A549 (cell line): ENCODE results near the gene LMF2. TPM values are rescaled to one million over a fixed set of nuclear protein-coding genes. Genes with fewer than 3 reads are reported as not detected.

Experiments used
- ATAC-seq, 2 experiments: fragments of 200-7000 bp in 1 of 2; fragments of >200 bp in 1 of 2; cut with Nextera tagmentation in 1 of 2; cut with Tn5 transposase in 1 of 2; 3 replicates each; pipeline versions ENCODE4 v1.8.0 to v1.9.1; 2018 to 2020; ENCODE audit warnings: mild to moderate bottlenecking in 1 of 2, moderate library complexity in 1 of 2
- CTCF ChIA-PET: fragments of 300-600 bp; sonication (Branson Sonifier 250); formaldehyde crosslinking; extraction: SDS; loops from one replicate; lab custom pipeline; 2021; ENCODE audit warnings: antibody characterized with exemption, inconsistent platforms; lab: Yijun Ruan, JAX
- POLR2A ChIA-PET: fragments of 350-600 bp; formaldehyde crosslinking; extraction: SDS; loops from one replicate; lab custom pipeline; 2021; ENCODE audit warnings: antibody characterized with exemption, inconsistent platforms; lab: Yijun Ruan, JAX
- DNase-seq, 2 experiments: peaks; one replicate each; pipeline versions ENCODE4 v3.0.0 to v3.0.0-alpha.2; 2011 to 2016; ENCODE audit warnings: low read depth in 1 of 2, low spot score in 1 of 2
- FAIRE-seq: peaks from 2 replicates; lab custom pipeline; 2011; peaks lifted over from hg19 to GRCh38; lab: Jason Lieb, UNC
- H3K27ac ChIP-seq, 2 experiments: fragments of >200 bp; sonication (Bioruptor Twin); formaldehyde crosslinking; 3 replicates each; pipeline ENCODE4 v1.5.1; 2016 to 2017
- H3K4me1 ChIP-seq: fragments of >200 bp; sonication (Bioruptor Twin); formaldehyde crosslinking; 3 replicates; pipeline ENCODE4 v1.6.1; 2016
- H3K4me2 ChIP-seq: fragments of >200 bp; sonication (Bioruptor Twin); formaldehyde crosslinking; 3 replicates; pipeline ENCODE4 v1.6.1; 2016
- H3K4me3 ChIP-seq: fragments of >200 bp; sonication (Bioruptor Twin); formaldehyde crosslinking; 3 replicates; pipeline ENCODE4 v1.5.1; 2016
- H3K9me3 ChIP-seq: fragments of >200 bp; sonication (Bioruptor Twin); formaldehyde crosslinking; 3 replicates; pipeline ENCODE4 v1.6.1; 2016
- BCL3 ChIP-seq: fragments of >200 bp; sonication (Bioruptor Twin); formaldehyde crosslinking; IDR thresholded peaks from 3 replicates; pipeline ENCODE4 v1.6.1; 2016
- BHLHE40 ChIP-seq: IDR thresholded peaks from 2 replicates; pipeline ENCODE4 v1.6.1; 2012; ENCODE audit warnings: low read depth, low read length, inconsistent platforms
- CBX2 ChIP-seq: fragments of 200-600 bp; sonication (generic); IDR thresholded peaks from 2 replicates; pipeline ENCODE4 v1.6.1; 2016; ENCODE audit warnings: low read depth, mild to moderate bottlenecking, borderline replicate concordance
- CBX8 ChIP-seq: fragments of 200-600 bp; sonication (generic); IDR thresholded peaks from 2 replicates; pipeline ENCODE4 v1.6.1; 2016
- CEBPB ChIP-seq, 2 experiments: fragments of >200 bp in 1 of 2; sonication (Bioruptor Twin) in 1 of 2; formaldehyde crosslinking in 1 of 2; IDR thresholded peaks; 2 replicates each; pipeline ENCODE4 v1.6.1; 2012 to 2016
- CHD2 ChIP-seq: fragments of 150-350 bp; IDR thresholded peaks from 2 replicates; pipeline ENCODE4 v1.6.1; 2014; ENCODE audit warnings: low read length; ENCODE audit not compliant: partially characterized antibody
- CHD4 ChIP-seq: fragments of 200-600 bp; sonication (generic); IDR thresholded peaks from 2 replicates; pipeline ENCODE4 v1.6.1; 2016; ENCODE audit warnings: antibody characterized with exemption, mild to moderate bottlenecking, borderline replicate concordance
- CTCF ChIP-seq: fragments of >200 bp; sonication (Bioruptor Twin); formaldehyde crosslinking; IDR thresholded peaks from 3 replicates; pipeline ENCODE4 v1.5.1; 2016
- E2F6 ChIP-seq: IDR thresholded peaks from 2 replicates; pipeline ENCODE4 v1.6.1; 2012; ENCODE audit warnings: low read depth, borderline replicate concordance
- EHF ChIP-seq: fragments of 250-450 bp; sonication (Bioruptor Pico); IDR thresholded peaks from 2 replicates; pipeline ENCODE4 v1.5.0; 2020; ENCODE audit warnings: mild to moderate bottlenecking
- EP300 ChIP-seq, 2 experiments: fragments of >200 bp; sonication (Bioruptor Twin); formaldehyde crosslinking; IDR thresholded peaks; 2 replicates in 1 of 2; 3 replicates in 1 of 2; pipeline ENCODE4 v1.6.1; 2016 to 2017
- ESRRA ChIP-seq: fragments of 150-350 bp; IDR thresholded peaks from 2 replicates; pipeline ENCODE4 v1.6.1; 2014; ENCODE audit warnings: mild to moderate bottlenecking, low read length, borderline replicate concordance
- FOSL2 ChIP-seq, 2 experiments: fragments of 450-650 bp in 1 of 2; fragments of >200 bp in 1 of 2; sonication (Bioruptor Twin) in 1 of 2; formaldehyde crosslinking; IDR thresholded peaks; 2 replicates each; pipeline versions ENCODE4 v1.5.0 to v1.6.1; 2016 to 2020; ENCODE audit warnings: mild to moderate bottlenecking in 1 of 2, moderate library complexity in 1 of 2
- HOXA7 ChIP-seq: fragments of 250-450 bp; sonication (Bioruptor Pico); IDR thresholded peaks from 2 replicates; pipeline ENCODE4 v1.5.0; 2020; ENCODE audit warnings: mild to moderate bottlenecking, moderate library complexity
- HOXB13 ChIP-seq: fragments of 250-450 bp; sonication (Bioruptor Pico); IDR thresholded peaks from 2 replicates; pipeline ENCODE4 v1.5.0; 2020; ENCODE audit warnings: low read depth, mild to moderate bottlenecking, moderate library complexity
- HOXB5 ChIP-seq: fragments of 250-450 bp; sonication (Bioruptor Pico); IDR thresholded peaks from 2 replicates; pipeline ENCODE4 v1.5.0; 2020; ENCODE audit warnings: mild to moderate bottlenecking, moderate library complexity
- JUNB ChIP-seq: fragments of >200 bp; sonication (Bioruptor Twin); formaldehyde crosslinking; IDR thresholded peaks from 2 replicates; pipeline ENCODE4 v1.6.1; 2016
- KDM1A ChIP-seq: fragments of 200-600 bp; sonication (generic); IDR thresholded peaks from 2 replicates; pipeline ENCODE4 v1.6.1; 2016; ENCODE audit warnings: low read depth, mild to moderate bottlenecking
- MAZ ChIP-seq: fragments of 150-350 bp; IDR thresholded peaks from 2 replicates; pipeline ENCODE4 v1.6.1; 2014; ENCODE audit warnings: antibody characterized with exemption, low read depth, low read length, borderline replicate concordance
- NPAS2 ChIP-seq: fragments of 250-450 bp; sonication (Bioruptor Pico); IDR thresholded peaks from 2 replicates; pipeline ENCODE4 v1.8.0; 2022; ENCODE audit warnings: mild to moderate bottlenecking, moderate library complexity, borderline replicate concordance
- NR3C1 ChIP-seq: fragments of >200 bp; sonication (Bioruptor Twin); formaldehyde crosslinking; IDR thresholded peaks from 3 replicates; pipeline ENCODE4 v1.6.1; 2017
- POLR2AphosphoS2 ChIP-seq: conservative IDR thresholded peaks from 2 replicates; pipeline ENCODE4 v1.6.1; 2012; ENCODE audit warnings: low read length, improper control_type of control experiment, inconsistent platforms
- RAD21 ChIP-seq, 2 experiments: fragments of >200 bp in 1 of 2; sonication (Bioruptor Twin) in 1 of 2; formaldehyde crosslinking in 1 of 2; IDR thresholded peaks in 1 of 2; conservative IDR thresholded peaks in 1 of 2; 2 replicates in 1 of 2; 3 replicates in 1 of 2; pipeline ENCODE4 v1.6.1; 2012 to 2018; ENCODE audit warnings: inconsistent platforms in 1 of 2
- RARB ChIP-seq: fragments of 250-450 bp; sonication (Bioruptor Pico); IDR thresholded peaks from 2 replicates; pipeline ENCODE4 v1.8.0; 2021; ENCODE audit warnings: mild to moderate bottlenecking, moderate library complexity
- RNF2 ChIP-seq: fragments of 200-600 bp; sonication (generic); IDR thresholded peaks from 2 replicates; pipeline ENCODE4 v1.6.1; 2016; ENCODE audit warnings: low read depth, mild to moderate bottlenecking, antibody characterized with exemption, moderate library complexity, borderline replicate concordance
- SMC3 ChIP-seq: fragments of >200 bp; sonication (Bioruptor Twin); formaldehyde crosslinking; IDR thresholded peaks from 3 replicates; pipeline ENCODE4 v1.6.1; 2018; ENCODE audit warnings: inconsistent platforms
- SREBF2 ChIP-seq: fragments of 450-650 bp; IDR thresholded peaks from 2 replicates; pipeline ENCODE4 v1.6.1; 2014; ENCODE audit warnings: mild to moderate bottlenecking, moderate library complexity
- TFCP2L1 ChIP-seq: fragments of 250-450 bp; sonication (Bioruptor Pico); IDR thresholded peaks from 2 replicates; pipeline ENCODE4 v1.5.0; 2021; ENCODE audit warnings: mild to moderate bottlenecking
- USF2 ChIP-seq: fragments of 450-650 bp; IDR thresholded peaks from 2 replicates; pipeline ENCODE4 v1.6.1; 2014; ENCODE audit warnings: antibody characterized with exemption
- ZFP36 ChIP-seq: fragments of 450-650 bp; IDR thresholded peaks from 2 replicates; pipeline ENCODE4 v1.6.1; 2014; ENCODE audit warnings: borderline replicate concordance; ENCODE audit not compliant: partially characterized antibody
- ZSCAN20 ChIP-seq: fragments of 250-450 bp; sonication (Bioruptor Pico); IDR thresholded peaks from 2 replicates; pipeline ENCODE4 v1.8.0; 2022; ENCODE audit warnings: mild to moderate bottlenecking, moderate library complexity
- WGBS: methylation state at CpG from one replicate; pipeline ENCODE4 v1.1.6; 2017; ENCODE audit errors: missing lambda C conversion rate; 5-methylcytosine and 5-hydroxymethylcytosine counted together
- polyA plus RNA-seq, 4 experiments: library from polyadenylated mRNA; depleted of rRNA in 3 of 4; stranded (reverse); fragments of >200 nt; fragmentation: RNase III in 1 of 4; extraction: RNeasy Plus Mini Kit Qiagen cat#74134 plus additional on column Dnase treatment in 1 of 4; gene quantifications; 2 replicates in 3 of 4; 3 replicates in 1 of 4; pipeline ENCODE4 v1.2.3, GENCODE V29; 2011 to 2017

The LMF2 gene
- polyA plus RNA-seq, 2 of the 4 experiments (the other 2 are of a cell fraction): 13.0 to 32.5 TPM

GRCh38 chr22:50455201-50455600 is 52.3 kb downstream of the LMF2 start:
- H3K4me2 ChIP-seq: no peak overlapping the region
- no peaks in the 10 kb centered on the region for H3K9me3 ChIP-seq
- no peak overlapping the region for H3K4me3 ChIP-seq
- TF ChIP-seq ZSCAN20 (CRISPR knock-in tag) (no peak), POLR2AphosphoS2 (no peak), JUNB (no peak), CHD2 (no peak), ZFP36 (no peak), CBX8 (no peak), NPAS2 (no peak), RAD21 (conservative IDR thresholded peaks at IDR 0.05 in 1 of 2, IDR thresholded peaks at IDR 0.05 in 1 of 2) (no peak), BHLHE40 (no peak), ESRRA (no peak), EHF (CRISPR knock-in tag) (no peak), BCL3 (no peak), EP300 (IDR thresholded peaks at IDR 0.05) (no peak), TFCP2L1 (no peak), SREBF2 (no peak), RNF2 (no peak), RARB (CRISPR knock-in tag) (no peak), E2F6 (no peak), SMC3 (no peak), MAZ (no peak)
- TF ChIP-seq, all 56 proteins: peak for 0
- 94% methylated on average over 6 of the region's 18 CpGs for WGBS
- ATAC-seq (no peak), FAIRE-seq (no peak), DNase-seq (no peak)
- CTCF ChIA-PET: interaction anchor here (0.6 to 1.0 kb wide), 3 partner anchors 44 to 69 kb away, joined by 3 to 5 read pairs (median 5); no protein-coding TSS in a partner anchor
- H3K4me1 ChIP-seq: no peaks in the 10 kb centered on the region
- no peak overlapping the region for H3K27ac ChIP-seq
- POLR2A ChIA-PET: no interaction called here

- POLR2A ChIA-PET: no interaction called here
- DNase-seq: no peak
- no peak overlapping the region for H3K4me3 ChIP-seq
- no peak overlapping the region for H3K4me2 ChIP-seq
- WGBS: 92% methylated on average over 16 of the region's 27 CpGs
- H3K9me3 ChIP-seq: no peaks in the 10 kb centered on the region
- H3K4me1 ChIP-seq: no peaks in the 10 kb centered on the region
- CTCF ChIA-PET: interaction anchor here (0.9 to 1.4 kb wide), 2 partner anchors 43 to 45 kb away, joined by 3 to 4 read pairs; no protein-coding TSS in a partner anchor
- no peak overlapping the region for H3K27ac ChIP-seq
- no peak for FAIRE-seq
- ATAC-seq: no peak
- TF ChIP-seq HOXA7 (CRISPR knock-in tag): no peak
- TF ChIP-seq HOXB5: no peak
- no peak for TF ChIP-seq USF2
- TF ChIP-seq CBX2: no peak
- TF ChIP-seq JUNB: no peak
- no peak for TF ChIP-seq KDM1A
- no peak for TF ChIP-seq POLR2AphosphoS2
- no peak for TF ChIP-seq FOSL2 (IDR thresholded peaks at IDR 0.05)
- no peak for TF ChIP-seq FOSL2 (CRISPR knock-in tag; IDR thresholded peaks at IDR 0.05)
- TF ChIP-seq EHF (CRISPR knock-in tag): no peak
- TF ChIP-seq CTCF: no peak
- TF ChIP-seq E2F6: no peak
- TF ChIP-seq HOXB13 (CRISPR knock-in tag): no peak
- TF ChIP-seq BCL3: no peak
- no peak for TF ChIP-seq NR3C1
- TF ChIP-seq CHD4: no peak
- no peak for TF ChIP-seq CEBPB (IDR thresholded peaks at IDR 0.05)
Observed at GRCh38 chr22:50454556-50455075, 52.9 kb downstream of the LMF2 start.
